Lung (tissue), 12 donors: Measurements from ENCODE around the gene MYH7. TPM values are rescaled to one million over a fixed set of nuclear protein-coding genes. Genes with fewer than 3 reads are reported as not detected.

ENCODE experiments used
- ATAC-seq: fragments of 200-7000 bp; cut with Tn5 transposase; one replicate; pipeline ENCODE4 v1.9.1; 2020; ENCODE audit warnings: moderate number of reproducible peaks; ENCODE audit not compliant: insufficient read depth, low FRiP score
- DNase-seq, 3 donors: peaks; one replicate each; pipeline ENCODE4 v3.0.0-alpha.2; 2013 to 2017
- H3K27ac ChIP-seq, 2 donors: one replicate each; pipeline ENCODE4 v1.5.1; 2013; ENCODE audit warnings: mild to moderate bottlenecking in 2 of 2, moderate library complexity in 2 of 2, control low read depth in 1 of 2, inconsistent platforms in 1 of 2, low read depth in 1 of 2, low read length in 1 of 2
- H3K27me3 ChIP-seq, 3 donors: one replicate each; pipeline ENCODE4 v1.5.1; 2013; ENCODE audit warnings: low read length in 2 of 3; ENCODE audit not compliant: control insufficient read depth in 3 of 3, insufficient read depth in 3 of 3
- H3K36me3 ChIP-seq, 4 donors: one replicate each; pipeline ENCODE4 v1.5.1; 2013; ENCODE audit warnings: low read length in 4 of 4, mild to moderate bottlenecking in 1 of 4, moderate library complexity in 1 of 4; ENCODE audit not compliant: control insufficient read depth in 4 of 4, insufficient read depth in 4 of 4
- H3K4me1 ChIP-seq, 5 donors: one replicate each; pipeline ENCODE4 v1.5.1; 2013; ENCODE audit warnings: low read length in 5 of 5, mild to moderate bottlenecking in 2 of 5, moderate library complexity in 1 of 5; ENCODE audit not compliant: control insufficient read depth in 5 of 5, insufficient read depth in 5 of 5
- H3K4me3 ChIP-seq: one replicate; pipeline ENCODE4 v1.5.1; 2013; ENCODE audit warnings: mild to moderate bottlenecking, control low read depth, moderate library complexity
- H3K9ac ChIP-seq, 2 donors: one replicate each; pipeline ENCODE4 v1.5.1; 2013; ENCODE audit warnings: low read length in 2 of 2, control low read depth in 1 of 2; ENCODE audit not compliant: insufficient read depth in 1 of 2
- H3K9me3 ChIP-seq, 4 donors: one replicate each; pipeline ENCODE4 v1.5.1; 2013; ENCODE audit warnings: low read length in 3 of 4, mild to moderate bottlenecking in 1 of 4, moderate library complexity in 1 of 4; ENCODE audit not compliant: control insufficient read depth in 4 of 4, insufficient read depth in 3 of 4
- WGBS, 2 donors: extraction: QIAGEN DNeasy Blood & Tissue Kit; methylation state at CpG; one replicate each; pipeline ENCODE4 v1.1.7; 2013; 5-methylcytosine and 5-hydroxymethylcytosine counted together
- polyA plus RNA-seq, 2 donors: library from polyadenylated mRNA; stranded (reverse); fragments of 200-250 nt; gene quantifications; one replicate each; pipeline ENCODE4 v1.2.1, GENCODE V29; 2013
- total RNA-seq, 2 donors: library from RNA; depleted of rRNA in 1 of 2; stranded (reverse); fragments of >200 nt in 1 of 2; gene quantifications; one replicate each; pipeline ENCODE4 v1.2.1, GENCODE V29; 2014 to 2021
- TF ChIP-seq, protein P1 (sequence below): IDR thresholded peaks from 2 replicates; pipeline ENCODE4 v1.5.1; 2012; ENCODE audit warnings: mild to moderate bottlenecking; ENCODE audit errors: control extremely low read depth, extremely low read depth
- donor health status: control.
- donor health status: control.
- donor health status: Bipolar disorder and iron deficiency.
- donor health status: healthy.
- donor health status: DM: yes; HTN: yes; CAD: no.

The MYH7 gene
- total and polyA plus RNA-seq, 4 donors, result 0.02 to 0.19 (median 0.09) TPM; not detected in 1

DNA sequence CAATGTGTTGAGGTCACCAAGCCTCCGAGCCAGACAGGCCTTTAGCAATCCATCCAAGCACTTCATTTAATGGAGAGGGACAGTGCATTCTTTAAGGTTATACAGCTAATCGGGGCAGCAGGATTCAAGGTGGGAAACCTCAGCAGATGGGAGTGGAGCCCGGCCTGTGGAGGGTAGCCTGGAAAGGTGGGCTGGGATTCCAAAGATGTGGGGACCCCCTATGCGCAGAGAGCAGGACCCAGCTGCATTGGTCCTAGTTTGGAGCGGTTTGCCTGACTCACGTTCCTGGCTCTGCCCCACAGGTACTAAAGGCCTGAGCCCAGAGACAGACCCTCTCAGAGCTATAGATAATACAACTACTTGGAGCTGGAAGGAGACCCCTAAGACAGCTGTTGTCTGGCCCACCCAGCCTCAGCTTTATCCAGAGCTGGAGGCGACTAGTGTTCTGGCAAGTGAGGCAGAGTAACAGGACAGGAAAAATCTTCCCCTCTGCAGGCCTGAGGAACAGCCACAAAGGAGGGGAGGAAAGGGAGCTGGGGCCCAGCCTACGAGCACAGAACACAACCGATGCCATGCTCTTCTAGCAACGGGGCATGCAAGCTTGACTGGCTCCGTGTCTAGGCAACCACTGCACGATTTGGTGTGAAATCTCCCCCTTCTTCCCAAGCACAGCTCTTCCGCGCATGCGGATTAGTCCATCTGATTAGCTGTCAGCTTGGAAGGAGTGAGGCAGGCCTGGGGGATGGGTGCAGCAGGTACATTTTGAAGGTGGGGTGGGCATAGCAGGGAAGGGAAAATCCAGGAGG is 1.1 kb upstream of the MYH7 start:
- Histone ChIP-seq H3K9ac (no peak overlapping the region), H3K9me3 (no peaks in the 10 kb centered on the region), H3K27ac (peak overlapping the region in 1 of 2 donors; percentile 84), H3K4me3 (no peak overlapping the region), H3K27me3 (no peaks in the 10 kb centered on the region), H3K4me1 (peaks cover 0 to 14% (median 6%) of the 10 kb centered on the region in 5 donors), H3K36me3 (no peaks in the 10 kb centered on the region)
- ATAC-seq (no peak), DNase-seq (peak; percentile 66 to 79 (median 74))
- TF ChIP-seq, protein P1, sequence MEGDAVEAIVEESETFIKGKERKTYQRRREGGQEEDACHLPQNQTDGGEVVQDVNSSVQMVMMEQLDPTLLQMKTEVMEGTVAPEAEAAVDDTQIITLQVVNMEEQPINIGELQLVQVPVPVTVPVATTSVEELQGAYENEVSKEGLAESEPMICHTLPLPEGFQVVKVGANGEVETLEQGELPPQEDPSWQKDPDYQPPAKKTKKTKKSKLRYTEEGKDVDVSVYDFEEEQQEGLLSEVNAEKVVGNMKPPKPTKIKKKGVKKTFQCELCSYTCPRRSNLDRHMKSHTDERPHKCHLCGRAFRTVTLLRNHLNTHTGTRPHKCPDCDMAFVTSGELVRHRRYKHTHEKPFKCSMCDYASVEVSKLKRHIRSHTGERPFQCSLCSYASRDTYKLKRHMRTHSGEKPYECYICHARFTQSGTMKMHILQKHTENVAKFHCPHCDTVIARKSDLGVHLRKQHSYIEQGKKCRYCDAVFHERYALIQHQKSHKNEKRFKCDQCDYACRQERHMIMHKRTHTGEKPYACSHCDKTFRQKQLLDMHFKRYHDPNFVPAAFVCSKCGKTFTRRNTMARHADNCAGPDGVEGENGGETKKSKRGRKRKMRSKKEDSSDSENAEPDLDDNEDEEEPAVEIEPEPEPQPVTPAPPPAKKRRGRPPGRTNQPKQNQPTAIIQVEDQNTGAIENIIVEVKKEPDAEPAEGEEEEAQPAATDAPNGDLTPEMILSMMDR, result no peak
- 72 to 82% methylated on average over 15 of the region's 15 CpGs for WGBS, 2 donors

DNA sequence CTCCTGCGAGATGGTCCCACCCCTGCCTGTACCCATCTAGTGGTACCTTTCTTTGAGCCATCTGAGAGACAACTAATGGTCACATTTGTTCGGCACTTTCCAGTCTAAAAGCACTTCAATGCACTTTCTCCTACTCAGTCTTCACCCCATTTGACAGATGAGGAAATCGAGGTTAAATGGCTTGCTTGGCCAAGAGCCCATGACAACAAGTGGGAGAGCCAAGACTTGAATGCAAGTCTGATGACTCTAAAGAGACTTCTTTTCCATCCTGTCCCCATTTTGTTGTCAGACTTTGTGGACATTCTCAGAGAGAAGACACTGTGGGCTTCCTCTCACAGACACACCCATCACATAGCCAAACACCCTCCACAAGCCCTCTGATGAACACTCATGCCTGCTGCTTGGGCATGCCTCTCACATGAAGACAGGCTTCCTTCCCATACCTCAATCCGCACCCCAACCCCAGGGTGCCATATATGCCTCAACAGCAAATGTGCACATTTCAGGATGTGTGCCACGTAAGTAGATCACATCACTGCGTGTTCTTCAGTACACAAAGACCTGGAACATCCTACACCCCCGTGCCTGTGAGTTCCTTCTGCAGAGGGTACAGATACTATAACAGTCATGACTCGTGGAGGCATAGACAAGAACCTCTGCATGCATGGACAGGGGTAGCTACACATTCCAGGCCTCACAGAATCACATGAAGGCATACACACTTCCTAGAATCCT is 805 bp downstream of the MYH7 start:
- peak overlapping the region in 1 of 2 donors; percentile 84 for H3K27ac ChIP-seq
- DNase-seq, result no peak
- TF ChIP-seq, protein P1, result no peak

DNA sequence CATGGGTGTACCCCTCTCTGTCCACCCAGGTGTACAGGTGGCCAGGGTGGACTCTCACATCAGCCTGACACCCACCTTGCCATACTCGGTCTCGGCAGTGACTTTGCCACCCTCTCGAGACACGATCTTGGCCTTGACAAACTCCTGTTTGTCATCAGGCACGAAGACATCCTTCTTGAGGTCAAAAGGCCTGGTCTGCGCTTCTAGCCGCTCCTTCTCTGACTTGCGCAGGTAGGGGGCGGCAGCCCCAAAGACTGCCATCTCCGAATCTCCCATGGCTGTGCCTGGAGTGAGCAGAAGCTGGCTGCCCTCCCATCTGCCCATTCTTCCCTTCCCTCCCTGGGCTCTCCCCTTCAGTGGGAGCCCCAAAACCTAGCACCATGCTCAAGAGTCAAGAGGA is 2.0 kb downstream of the MYH7 start:
- H3K27me3 ChIP-seq, result no peaks in the 10 kb centered on the region
- H3K9ac ChIP-seq, result no peak overlapping the region
- no peaks in the 10 kb centered on the region for H3K9me3 ChIP-seq
- H3K4me1 ChIP-seq, result peaks cover 0 to 14% (median 6%) of the 10 kb centered on the region in 5 donors
- H3K4me3 ChIP-seq, result no peak overlapping the region
- ATAC-seq, result no peak
- H3K27ac ChIP-seq, result peak overlapping the region in 1 of 2 donors; percentile 84
- H3K36me3 ChIP-seq, result no peaks in the 10 kb centered on the region
- WGBS, 2 donors, result 81 to 87% methylated on average over 10 of the region's 10 CpGs
- TF ChIP-seq, protein P1, result no peak
- no peak for DNase-seq

More for the DNA sequence above, 805 bp downstream of the MYH7 start:
- Histone ChIP-seq H3K27me3 (no peaks in the 10 kb centered on the region), H3K4me1 (peaks cover 0 to 14% (median 6%) of the 10 kb centered on the region in 5 donors), H3K9ac (no peak overlapping the region), H3K4me3 (no peak overlapping the region), H3K9me3 (no peaks in the 10 kb centered on the region), H3K36me3 (no peaks in the 10 kb centered on the region)
- WGBS, 2 donors, result 86 to 89% methylated on average over 8 of the region's 8 CpGs
- ATAC-seq, result no peak
